HG03558 (cell line): ENCODE results near the gene NPEPPS.

Experiments used
- ATAC-seq: cut with Tn5 transposase; IDR thresholded peaks from one replicate; pipeline ENCODE4 v1.9.1; 2021; ENCODE audit warnings: moderate number of reproducible peaks; ENCODE audit not compliant: unreplicated experiment; ENCODE audit errors: extremely low read depth

The NPEPPS gene

DNA sequence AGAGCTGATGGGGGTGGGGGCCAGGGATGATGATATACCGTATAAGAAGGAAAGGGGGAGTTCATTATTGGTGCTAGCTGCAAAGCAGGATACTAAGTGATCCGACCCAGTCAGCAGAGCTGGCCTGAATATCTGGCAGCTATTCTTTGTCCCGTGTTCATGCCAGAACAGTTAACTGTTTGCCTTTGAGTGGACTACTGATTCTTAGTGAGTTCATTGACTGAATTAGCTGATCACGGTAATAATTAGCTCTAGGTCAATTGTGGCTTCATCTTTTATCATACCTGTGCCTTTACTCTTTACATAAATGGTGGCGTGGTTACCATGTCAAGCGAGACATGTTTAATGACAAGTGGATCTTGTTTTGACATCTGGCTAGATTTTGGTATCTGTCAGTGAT lies 124.1 kb downstream of the NPEPPS start:
- no peak for ATAC-seq

DNA sequence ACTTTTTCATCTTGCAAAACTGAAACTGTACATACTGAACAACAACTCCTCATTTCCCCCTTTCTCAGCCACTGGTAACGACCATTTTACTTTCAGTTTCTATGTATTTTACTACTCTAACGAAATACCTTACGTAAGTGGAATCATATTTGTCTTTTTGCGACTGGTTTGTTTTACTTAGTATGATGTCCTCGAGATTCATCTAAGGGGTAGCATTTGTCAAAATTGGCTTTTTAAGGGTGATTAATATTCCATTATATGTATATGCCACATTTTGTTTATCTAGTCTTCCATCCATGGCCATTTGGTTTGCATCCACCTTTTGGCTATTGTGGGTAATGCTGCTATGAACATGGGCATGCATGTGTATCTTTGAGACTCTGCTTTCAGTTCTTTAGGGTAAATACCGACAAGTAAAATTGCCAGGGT lies 129.2 kb downstream of the NPEPPS start:
- peak; percentile 56 for ATAC-seq

DNA sequence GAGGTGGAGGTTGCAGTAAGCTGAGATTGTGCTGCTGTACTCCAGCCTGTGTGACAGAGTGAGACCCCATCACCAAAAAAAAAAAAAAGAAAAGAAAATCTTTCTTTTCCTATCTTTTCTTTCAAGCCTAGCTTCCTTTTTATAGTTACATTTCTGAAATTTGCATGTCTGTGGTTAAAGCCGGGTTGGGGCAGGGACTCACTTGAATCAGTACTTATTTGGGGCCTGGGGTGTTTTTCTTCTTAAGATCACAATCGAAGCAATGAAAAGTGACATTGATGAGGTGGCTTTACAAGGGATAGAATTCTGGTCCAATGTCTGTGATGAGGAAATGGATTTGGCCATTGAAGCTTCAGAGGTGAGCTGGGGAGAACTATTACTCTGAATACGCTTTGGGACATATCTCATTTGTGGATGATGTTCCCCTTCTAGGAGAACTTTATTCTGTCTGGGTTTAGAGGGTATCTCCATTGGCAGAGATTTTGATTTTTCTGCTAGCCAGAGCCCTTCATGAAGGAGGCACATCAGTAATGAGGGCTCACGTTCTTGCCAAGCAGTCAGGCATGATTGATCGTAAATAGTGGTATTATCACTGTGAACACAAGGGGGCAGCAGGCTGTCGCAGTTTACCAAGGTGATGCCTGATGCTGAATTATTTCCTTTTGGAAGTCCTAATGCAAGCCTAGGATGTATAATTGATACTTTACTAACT lies 133.2 kb downstream of the NPEPPS start:
- no peak for ATAC-seq

- ATAC-seq: no peak
Observed at GRCh38 chr17:47664624-47664941, 133.7 kb downstream of the NPEPPS start.

GRCh38 chr17:47665655-47666054 lies 134.7 kb downstream of the NPEPPS start:
- ATAC-seq: no peak

DNA sequence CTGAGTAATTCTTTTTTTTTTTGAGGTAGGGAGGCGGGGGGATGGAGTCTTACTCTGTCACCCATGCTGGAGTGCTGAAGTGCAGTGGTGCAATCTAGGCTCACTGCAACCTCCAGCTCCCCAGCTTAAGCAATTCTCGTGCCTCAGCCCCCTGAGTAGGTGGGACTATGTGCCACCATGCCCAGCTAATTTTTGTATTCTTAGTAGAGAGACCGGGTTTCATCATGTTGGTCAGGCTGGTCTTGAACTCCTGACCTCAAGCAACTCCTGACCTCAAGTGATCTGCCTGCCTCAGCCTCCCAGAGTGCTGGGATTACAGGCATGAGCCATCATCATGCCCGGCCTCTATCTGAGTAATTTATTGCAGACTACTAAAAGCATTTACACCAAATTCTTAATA lies 138.2 kb downstream of the NPEPPS start:
- no peak for ATAC-seq

DNA sequence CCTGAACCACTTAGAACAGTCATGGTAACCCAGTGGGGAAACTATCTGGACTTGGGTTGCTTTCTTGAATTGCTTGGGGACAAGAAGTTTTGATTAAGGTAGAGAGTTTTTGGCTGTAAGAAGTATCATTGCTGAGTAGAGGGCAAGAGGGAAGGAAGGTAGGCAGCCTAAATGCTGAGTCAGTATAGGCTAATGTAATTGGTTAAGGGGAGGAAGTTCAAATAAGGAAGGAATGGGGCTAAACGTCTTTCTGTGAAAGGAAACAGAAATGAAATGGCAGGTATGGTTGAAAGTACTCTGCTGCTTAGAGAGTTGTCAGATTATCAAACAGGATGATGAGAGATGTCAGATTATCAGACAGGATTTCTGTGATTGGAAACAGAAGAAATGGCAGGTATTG lies 139.2 kb downstream of the NPEPPS start:
- ATAC-seq: no peak
